Measurements from ENCODE around the gene SLAIN2.
"Not testable (repeated sequence)": the region's sequence is repeated elsewhere in the genome, so short reads cannot be mapped to it uniquely, and the experiment has no call there.

SLAIN2 gene

GRCh38 chr4:48439988-48440387 lies 98.7 kb downstream of the SLAIN2 start:
- TF ChIP-seq CTCF (IDR thresholded peaks at IDR 0.05; ENCODE audit: low read depth, low read length), result no peak
- DNase-seq (ENCODE audit: low read depth in 2 of 2), result peak in 1 of 2 donors; percentile 63
- no peak overlapping the region for H3K4me3 ChIP-seq (replicated peaks in 1 of 2; ENCODE audit: low read depth in 2 of 2, low read length in 2 of 2)

GRCh38 chr4:48440914-48441313 lies 99.6 kb downstream of the SLAIN2 start:
- H3K4me3 ChIP-seq (replicated peaks in 1 of 2; ENCODE audit: low read depth in 2 of 2, low read length in 2 of 2); DNase-seq (ENCODE audit: low read depth in 2 of 2): not testable (repeated sequence)

- DNase-seq (ENCODE audit: low read depth in 2 of 2), result peak; percentile 27 to 52
- peak; percentile 52 for TF ChIP-seq CTCF (IDR thresholded peaks at IDR 0.05; ENCODE audit: low read depth, low read length)
- no peak overlapping the region for H3K4me3 ChIP-seq (replicated peaks in 1 of 2; ENCODE audit: low read depth in 2 of 2, low read length in 2 of 2)
These were observed 104.4 kb downstream of the SLAIN2 start for GRCh38 chr4:48445704-48446103.

GRCh38 chr4:48446642-48447041 lies 105.3 kb downstream of the SLAIN2 start:
- no peak overlapping the region for H3K4me3 ChIP-seq (replicated peaks in 1 of 2; ENCODE audit: low read depth in 2 of 2, low read length in 2 of 2)
- no peak for DNase-seq (ENCODE audit: low read depth in 2 of 2)
- no peak for TF ChIP-seq CTCF (IDR thresholded peaks at IDR 0.05; ENCODE audit: low read depth, low read length)

GRCh38 chr4:48449151-48449550 lies 107.8 kb downstream of the SLAIN2 start:
- no peak for DNase-seq (ENCODE audit: low read depth in 2 of 2)
- H3K4me3 ChIP-seq (replicated peaks in 1 of 2; ENCODE audit: low read depth in 2 of 2, low read length in 2 of 2), result no peak overlapping the region
- TF ChIP-seq CTCF (IDR thresholded peaks at IDR 0.05; ENCODE audit: low read depth, low read length), result no peak

- DNase-seq (ENCODE audit: low read depth in 2 of 2), result no peak
- no peak for TF ChIP-seq CTCF (IDR thresholded peaks at IDR 0.05; ENCODE audit: low read depth, low read length)
- H3K4me3 ChIP-seq (replicated peaks in 1 of 2; ENCODE audit: low read depth in 2 of 2, low read length in 2 of 2), result no peak overlapping the region
These were observed 109.4 kb downstream of the SLAIN2 start for GRCh38 chr4:48450740-48451139.

- not testable (repeated sequence) for DNase-seq (ENCODE audit: low read depth in 2 of 2); H3K4me3 ChIP-seq (replicated peaks in 1 of 2; ENCODE audit: low read depth in 2 of 2, low read length in 2 of 2)
These were observed 110.3 kb downstream of the SLAIN2 start for GRCh38 chr4:48451656-48452055.

GRCh38 chr4:48454591-48454990 lies 113.3 kb downstream of the SLAIN2 start:
- no peak overlapping the region for H3K4me3 ChIP-seq (replicated peaks in 1 of 2; ENCODE audit: low read depth in 2 of 2, low read length in 2 of 2)
- no peak for DNase-seq (ENCODE audit: low read depth in 2 of 2)
- no peak for TF ChIP-seq CTCF (IDR thresholded peaks at IDR 0.05; ENCODE audit: low read depth, low read length)
